Suprapubic skin (tissue), 3 donors: ENCODE data around the gene TNK2.

Source experiments
- EP300 ChIP-seq: sonication (generic); formaldehyde crosslinking; IDR thresholded peaks from one replicate; pipeline ENCODE4 v1.6.1; 2017; ENCODE audit warnings: antibody characterized with exemption
- POLR2A ChIP-seq, 2 donors: fragments of 450-650 bp; IDR thresholded peaks; one replicate each; pipeline ENCODE4 v1.6.1; 2017; ENCODE audit warnings: antibody characterized with exemption in 2 of 2, mild to moderate bottlenecking in 2 of 2, moderate library complexity in 2 of 2
- TF ChIP-seq, protein P1 (sequence below), 2 donors: fragments of 200-600 bp in 1 of 2; fragments of 450-650 bp in 1 of 2; sonication (generic) in 1 of 2; IDR thresholded peaks; one replicate each; pipeline ENCODE4 v1.5.1; 2016 to 2019; ENCODE audit warnings: antibody characterized with exemption in 2 of 2, mild to moderate bottlenecking in 1 of 2, moderate library complexity in 1 of 2

DNA sequence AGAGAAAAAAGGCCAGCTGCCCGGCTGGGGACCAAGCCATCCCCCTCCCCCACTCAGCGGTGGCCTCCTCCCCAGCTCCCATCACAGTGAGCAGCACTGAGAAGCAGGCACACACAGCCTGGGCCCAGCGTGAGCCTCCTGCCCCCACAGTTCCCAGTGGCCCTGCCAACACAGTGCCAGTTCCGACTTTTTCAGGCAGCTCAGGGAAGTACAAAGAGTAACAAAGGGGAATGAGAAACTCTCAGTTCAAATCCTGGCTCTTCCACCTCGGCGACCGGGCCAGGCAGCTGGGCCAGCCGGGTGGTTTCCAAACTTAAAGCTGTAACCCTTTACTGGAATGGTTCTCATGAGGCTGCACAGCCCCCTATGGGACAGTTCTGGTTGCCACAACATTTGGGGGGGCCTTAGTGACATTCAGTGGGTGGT, 18.5 kb downstream of the TNK2 start:
- no peak for TF ChIP-seq POLR2A (IDR thresholded peaks at IDR 0.05)
- TF ChIP-seq, protein P1, sequence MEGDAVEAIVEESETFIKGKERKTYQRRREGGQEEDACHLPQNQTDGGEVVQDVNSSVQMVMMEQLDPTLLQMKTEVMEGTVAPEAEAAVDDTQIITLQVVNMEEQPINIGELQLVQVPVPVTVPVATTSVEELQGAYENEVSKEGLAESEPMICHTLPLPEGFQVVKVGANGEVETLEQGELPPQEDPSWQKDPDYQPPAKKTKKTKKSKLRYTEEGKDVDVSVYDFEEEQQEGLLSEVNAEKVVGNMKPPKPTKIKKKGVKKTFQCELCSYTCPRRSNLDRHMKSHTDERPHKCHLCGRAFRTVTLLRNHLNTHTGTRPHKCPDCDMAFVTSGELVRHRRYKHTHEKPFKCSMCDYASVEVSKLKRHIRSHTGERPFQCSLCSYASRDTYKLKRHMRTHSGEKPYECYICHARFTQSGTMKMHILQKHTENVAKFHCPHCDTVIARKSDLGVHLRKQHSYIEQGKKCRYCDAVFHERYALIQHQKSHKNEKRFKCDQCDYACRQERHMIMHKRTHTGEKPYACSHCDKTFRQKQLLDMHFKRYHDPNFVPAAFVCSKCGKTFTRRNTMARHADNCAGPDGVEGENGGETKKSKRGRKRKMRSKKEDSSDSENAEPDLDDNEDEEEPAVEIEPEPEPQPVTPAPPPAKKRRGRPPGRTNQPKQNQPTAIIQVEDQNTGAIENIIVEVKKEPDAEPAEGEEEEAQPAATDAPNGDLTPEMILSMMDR (IDR thresholded peaks at IDR 0.05), result no peak
- TF ChIP-seq EP300, result no peak
